K562 (cell line): ENCODE measurements around the gene ALK. TPM values are rescaled to one million over a fixed set of nuclear protein-coding genes. Genes with fewer than 3 reads are reported as not detected.
A peak's percentile ranks its signal among the peaks of the same experiment; 100 is the strongest.

ENCODE experiments used
- ATAC-seq: fragments of 200-7000 bp; cut with Tn5 transposase; 3 replicates; pipeline ENCODE4 v1.9.1; 2020; ENCODE audit warnings: moderate library complexity
- BruUV-seq: library from RNA; stranded (reverse); fragments of 400-500 nt; replicated peaks from 2 replicates; lab custom pipeline; 2021; lab: Mats Ljungman, UMichigan
- CTCF ChIA-PET: fragments of 300-600 bp; formaldehyde crosslinking; extraction: SDS; loops from one replicate; lab custom pipeline; 2021; ENCODE audit warnings: low intra/inter-chr PET ratio; lab: Yijun Ruan, JAX
- POLR2A ChIA-PET: fragments of 300-600, 350-650 bp; sonication (Branson Sonifier 250); formaldehyde crosslinking; extraction: SDS; loops from one replicate; lab custom pipeline; 2021; ENCODE audit warnings: antibody characterized with exemption, inconsistent platforms; lab: Yijun Ruan, JAX
- DNase-seq, 4 experiments: peaks; one replicate each; pipeline versions ENCODE4 v3.0.0 to v3.0.0-alpha.2; 2011 to 2018; ENCODE audit warnings: low spot score in 3 of 4, mixed read lengths in 3 of 4; ENCODE audit errors: extremely low read depth in 1 of 4
- FAIRE-seq: peaks from 2 replicates; lab custom pipeline; 2011; peaks lifted over from hg19 to GRCh38; lab: Jason Lieb, UNC
- H2AFZ ChIP-seq: 2 replicates; pipeline ENCODE4 v1.6.0; 2011; ENCODE audit warnings: low read depth, low read length, control low read depth, inconsistent platforms
- H3K27ac ChIP-seq: fragments of 200-600 bp; 3 replicates; pipeline ENCODE4 v1.8.0; 2011; ENCODE audit warnings: low read depth, mild to moderate bottlenecking, control low read depth, inconsistent platforms, low read length, moderate library complexity, mixed read lengths; ENCODE audit errors: extremely low read depth
- H3K27me3 ChIP-seq, 2 experiments: fragments of 300-600 bp in 1 of 2; 2 replicates in 1 of 2; 3 replicates in 1 of 2; pipeline versions ENCODE4 v1.6.0 to v1.8.0; 2011; ENCODE audit warnings: inconsistent platforms in 2 of 2, low read length in 2 of 2, mild to moderate bottlenecking in 1 of 2, mixed read lengths in 1 of 2, moderate library complexity in 1 of 2; ENCODE audit not compliant: control insufficient read depth in 2 of 2, insufficient read depth in 2 of 2
- H3K36me3 ChIP-seq: fragments of 300-600 bp; 3 replicates; pipeline ENCODE4 v1.8.0; 2011; ENCODE audit warnings: mild to moderate bottlenecking, low read length, inconsistent platforms; ENCODE audit not compliant: control insufficient read depth, insufficient read depth
- H3K4me1 ChIP-seq, 2 experiments: fragments of 200-600 bp in 1 of 2; replicated peaks in 1 of 2; 2 replicates in 1 of 2; 3 replicates in 1 of 2; pipeline versions ENCODE4 v1.5.1 to v1.8.0; 2011; ENCODE audit warnings: inconsistent platforms in 2 of 2, low read length in 2 of 2, mild to moderate bottlenecking in 1 of 2, mixed read lengths in 1 of 2, moderate library complexity in 1 of 2; ENCODE audit not compliant: control insufficient read depth in 2 of 2, insufficient read depth in 2 of 2
- H3K4me2 ChIP-seq: 2 replicates; pipeline ENCODE4 v1.6.1; 2011; ENCODE audit warnings: low read length, control low read depth, inconsistent platforms, mixed read lengths; ENCODE audit not compliant: insufficient read depth
- H3K4me3 ChIP-seq: fragments of 200-600 bp; sonication (generic), shearing (Covaris generic); 2 replicates; pipeline ENCODE4 v1.5.1; 2016; ENCODE audit warnings: control low read depth, inconsistent platforms
- H3K79me2 ChIP-seq: fragments of 200-600 bp; 3 replicates; pipeline ENCODE4 v1.8.0; 2011; ENCODE audit warnings: low read length, inconsistent platforms; ENCODE audit not compliant: control insufficient read depth, insufficient read depth
- H3K9ac ChIP-seq, 2 experiments: 2 replicates each; pipeline versions ENCODE4 v1.6.0 to v1.6.1; 2011; ENCODE audit warnings: low read depth in 2 of 2, low read length in 2 of 2, control low read depth in 1 of 2, inconsistent platforms in 1 of 2, mild to moderate bottlenecking in 1 of 2, mixed read lengths in 1 of 2; ENCODE audit not compliant: insufficient read depth in 1 of 2
- H3K9me1 ChIP-seq: one replicate; pipeline ENCODE4 v1.6.0; 2011; ENCODE audit warnings: inconsistent platforms, mild to moderate bottlenecking, low read length, moderate library complexity; ENCODE audit not compliant: control insufficient read depth, insufficient read depth
- H3K9me3 ChIP-seq: replicated peaks from 2 replicates; pipeline ENCODE4 v1.5.1; 2011; ENCODE audit warnings: low read depth, low read length, inconsistent platforms; ENCODE audit not compliant: control insufficient read depth, insufficient read depth
- H4K20me1 ChIP-seq: replicated peaks from 2 replicates; pipeline ENCODE4 v1.6.1; 2011; ENCODE audit warnings: low read length, inconsistent platforms, mixed read lengths; ENCODE audit not compliant: control insufficient read depth, insufficient read depth
- HSF4 ChIP-seq: fragments of 250-450 bp; sonication (Bioruptor Pico); IDR thresholded peaks from 2 replicates; pipeline ENCODE4 v2.1.2; 2022; ENCODE audit warnings: mild to moderate bottlenecking, moderate library complexity, borderline replicate concordance
- MAFG ChIP-seq: fragments of 450-650 bp; conservative IDR thresholded peaks from 2 replicates; pipeline ENCODE4 v1.6.1; 2016; ENCODE audit warnings: missing genetic modification characterization, missing compliant biosample characterization
- MAFK ChIP-seq: IDR thresholded peaks from 2 replicates; pipeline ENCODE4 v1.6.1; 2011; ENCODE audit warnings: low read length, improper control_type of control experiment
- PTBP1 ChIP-seq: fragments of 200-400 bp; formaldehyde crosslinking; IDR thresholded peaks from 2 replicates; pipeline ENCODE4 v1.6.1; 2017; ENCODE audit warnings: low read depth, low read length
- YBX1 ChIP-seq: fragments of 450-650 bp; IDR thresholded peaks from 2 replicates; pipeline ENCODE4 v1.7.1; 2016; ENCODE audit warnings: mild to moderate bottlenecking
- ZNF316 ChIP-seq: fragments of 450-650 bp; IDR thresholded peaks from 2 replicates; pipeline ENCODE4 v1.6.1; 2016
- ZSCAN29 ChIP-seq: fragments of 450-650 bp; IDR thresholded peaks from 2 replicates; pipeline ENCODE4 v1.6.1; 2017
- WGBS: fragments of 100-300 bp; shearing (Covaris generic); methylation state at CpG from one replicate; pipeline ENCODE4 v1.1.6; 2016; ENCODE audit warnings: low coverage, mixed read lengths; ENCODE audit not compliant: insufficient coverage; ENCODE audit errors: missing lambda C conversion rate; 5-methylcytosine and 5-hydroxymethylcytosine counted together
- in situ Hi-C: fragments of 300-500 bp; cut with MboI; formaldehyde crosslinking; loops from 4 replicates; pipeline ENCODE4 v1.15.0; 2018; ENCODE audit warnings: inconsistent platforms, mixed read lengths
- intact Hi-C: fragments of 100-400 bp; cut with micrococcal nuclease; formaldehyde crosslinking; loops from 2 replicates; pipeline ENCODE4 v1.14.2; 2022
- polyA plus RNA-seq, 8 experiments: library from polyadenylated mRNA; depleted of rRNA in 4 of 8; stranded (reverse) in 5 of 8; unstranded in 3 of 8; fragments of >200 nt; fragmentation: Nextera tagmentation in 2 of 8; fragmentation: Illumina TruSeq in 1 of 8; extraction: Ambion mirVana in 2 of 8; extraction: Trizol in 1 of 8; gene quantifications; 2 replicates each; pipeline versions ENCODE4 v1.2.1 to v1.2.3, GENCODE V29; 2011 to 2014; ENCODE audit warnings: inconsistent platforms in 1 of 8, missing spikeins in 1 of 8
- total RNA-seq, 7 experiments: library from RNA; depleted of rRNA in 6 of 7; stranded (reverse); fragments of >200 nt in 6 of 7; fragmentation: Illumina TruSeq in 2 of 7; extraction: Trizol in 2 of 7; gene quantifications; 2 replicates each; pipeline versions ENCODE4 v1.2.1 to v1.2.3, GENCODE V29; 2011 to 2021; ENCODE audit warnings: low replicate concordance in 1 of 7
- TF ChIP-seq, protein P1 (sequence below): fragments of 450-650 bp; formaldehyde crosslinking; IDR thresholded peaks from 2 replicates; pipeline ENCODE4 v1.4.0; 2020; ENCODE audit warnings: mild to moderate bottlenecking, mixed read lengths

The ALK gene
- total and polyA plus RNA-seq, 9 of the 15 experiments (the other 6 are each of a cell fraction or from before 2014, with no cell fraction given) = not detected

DNA sequence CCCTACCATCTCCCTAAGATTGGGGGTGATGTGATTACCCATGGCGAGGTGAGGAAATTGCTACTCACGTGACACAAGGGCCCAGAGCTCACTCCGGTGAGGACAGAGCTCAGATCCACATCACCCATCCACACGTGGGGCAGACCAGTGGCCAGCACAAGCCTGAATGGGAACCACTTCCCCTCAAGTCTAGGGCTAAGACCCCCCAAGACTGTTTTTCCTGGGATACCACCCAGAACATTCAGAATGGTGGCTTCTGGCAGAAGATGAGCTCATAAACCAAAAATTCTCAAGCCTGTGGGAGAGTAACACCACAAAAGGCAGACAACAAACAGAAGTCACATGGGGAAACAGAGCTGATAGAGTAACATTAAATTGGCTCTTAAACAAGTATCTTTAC lies 321.4 kb downstream of the ALK start:
- FAIRE-seq (no peak), DNase-seq (no peak), ATAC-seq (no peak)
- intact Hi-C loops = no loop called here
- Histone ChIP-seq H3K27me3 (peaks cover 0 to 5% of the 10 kb centered on the region in 2 experiments; a peak in 1 of 5 replicates), H3K4me2 (no peak overlapping the region), H3K9me1 (no peaks in the 10 kb centered on the region), H3K27ac (no peak overlapping the region), H3K9me3 (no peaks in the 10 kb centered on the region), H3K9ac (no peak overlapping the region), H3K79me2 (no peaks in the 10 kb centered on the region), H3K36me3 (no peaks in the 10 kb centered on the region), H3K4me1 (no peaks in the 10 kb centered on the region), H2AFZ (no peak overlapping the region), H3K4me3 (no peak overlapping the region), H4K20me1 (0 out of 2 replicates have a peak, but pooled peaks cover 5% of the 10 kb centered on the region)
- ChIA-PET POLR2A (interaction anchor here (0.7 kb wide), 1 partner anchor 39 kb away, joined by 3 read pairs; no protein-coding TSS in a partner anchor), CTCF (no interaction called here)
- TF ChIP-seq, protein P1, sequence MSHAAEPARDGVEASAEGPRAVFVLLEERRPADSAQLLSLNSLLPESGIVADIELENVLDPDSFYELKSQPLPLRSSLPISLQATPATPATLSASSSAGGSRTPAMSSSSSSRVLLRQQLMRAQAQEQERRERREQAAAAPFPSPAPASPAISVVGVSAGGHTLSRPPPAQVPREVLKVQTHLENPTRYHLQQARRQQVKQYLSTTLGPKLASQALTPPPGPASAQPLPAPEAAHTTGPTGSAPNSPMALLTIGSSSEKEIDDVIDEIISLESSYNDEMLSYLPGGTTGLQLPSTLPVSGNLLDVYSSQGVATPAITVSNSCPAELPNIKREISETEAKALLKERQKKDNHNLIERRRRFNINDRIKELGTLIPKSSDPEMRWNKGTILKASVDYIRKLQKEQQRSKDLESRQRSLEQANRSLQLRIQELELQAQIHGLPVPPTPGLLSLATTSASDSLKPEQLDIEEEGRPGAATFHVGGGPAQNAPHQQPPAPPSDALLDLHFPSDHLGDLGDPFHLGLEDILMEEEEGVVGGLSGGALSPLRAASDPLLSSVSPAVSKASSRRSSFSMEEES = peak; percentile 21; the same call in 1 of the 2 replicates
- TF ChIP-seq YBX1 = no peak
- in situ Hi-C loops = no loop called here
- BruUV-seq = no TSS peak
- 0% methylated on average over 3 of the region's 4 CpGs for whole genome bisulfite sequencing

DNA sequence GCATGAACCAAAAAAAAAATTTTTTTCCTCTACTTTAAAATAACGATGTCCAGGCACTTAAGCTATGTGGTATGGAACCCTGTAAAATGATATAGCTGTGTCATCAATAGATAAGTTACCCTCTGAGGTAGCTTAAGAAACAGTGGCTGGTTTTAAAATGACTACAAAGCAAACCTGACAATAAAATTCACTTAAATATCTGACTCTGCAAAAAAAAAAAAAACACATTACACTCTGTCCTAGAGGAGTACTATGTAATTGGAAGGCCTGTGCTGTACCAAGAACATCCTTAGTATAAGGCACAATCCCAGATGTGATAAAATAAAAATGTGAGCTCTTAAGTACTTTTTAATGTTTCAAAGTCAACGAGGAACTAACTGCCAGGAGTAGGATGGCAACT lies 322.4 kb downstream of the ALK start:
- 0% methylated on average over 2 of the region's 2 CpGs for WGBS
- POLR2A ChIA-PET = interaction anchor here (0.6 kb wide), 1 partner anchor 253 kb away, joined by 3 read pairs; no protein-coding TSS in a partner anchor
- no TSS peak for BruUV-seq

More for the DNA sequence above, 322.4 kb downstream of the ALK start:
- Histone ChIP-seq H3K9me3 (no peaks in the 10 kb centered on the region), H3K79me2 (no peaks in the 10 kb centered on the region), H3K4me1 (no peaks in the 10 kb centered on the region), H3K9ac (no peak overlapping the region), H2AFZ (no peak overlapping the region), H3K9me1 (no peaks in the 10 kb centered on the region), H3K4me2 (no peak overlapping the region), H3K36me3 (no peaks in the 10 kb centered on the region), H3K27ac (no peak overlapping the region), H3K4me3 (no peak overlapping the region), H3K27me3 (peaks cover 0 to 5% of the 10 kb centered on the region in 2 experiments; a peak in 1 of 5 replicates), H4K20me1 (0 out of 2 replicates have a peak, but pooled peaks cover 5% of the 10 kb centered on the region)
- TF ChIP-seq MAFG (tag) (0 out of 2 replicates have a peak, but pooled peaks have one; percentile 20), ZSCAN29 (no peak), PTBP1 (no peak), ZNF316 (peak; percentile 51), MAFK (0 out of 2 replicates have a peak, but pooled peaks have one; percentile 4), HSF4 (no peak)
- CTCF ChIA-PET = no interaction called here
- intact Hi-C loops = no loop called here
- DNase-seq = no peak
- in situ Hi-C loops = no loop called here
- no peak for ATAC-seq
- FAIRE-seq = no peak
